Stimulated activated CD4-positive, alpha-beta T cell treated with anti-CD3 and anti-CD28 coated beads, Interleukin-12 subunit alpha, Interleukin-12 subunit beta, amount 100 ng/mL, for 4 hours (primary cell): ENCODE measurements around the gene CCDC187.

Source experiments
- DNase-seq: peaks from one replicate; pipeline ENCODE4 v3.0.0-alpha.2; 2020

CCDC187 gene

DNA sequence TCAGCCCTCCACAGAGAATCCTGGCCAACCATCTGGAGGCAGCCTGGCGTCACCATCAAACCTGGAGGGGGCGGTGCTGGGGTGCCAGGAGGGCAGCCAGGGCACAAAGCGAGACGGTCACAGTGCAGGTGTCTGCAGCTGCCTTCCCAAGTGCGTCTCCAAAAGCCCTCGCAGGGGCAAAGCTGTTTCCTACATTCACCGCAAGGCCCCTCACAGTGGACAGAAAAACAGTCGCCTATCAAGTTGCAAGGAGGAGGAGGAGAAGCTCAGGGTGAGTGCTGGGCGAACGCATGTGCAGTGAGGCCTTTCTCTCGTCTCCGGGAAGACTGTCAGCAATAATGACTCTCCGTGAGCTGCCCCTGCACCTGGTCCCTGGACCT is 81.0 kb downstream of the CCDC187 start:
- DNase-seq = no peak

DNA sequence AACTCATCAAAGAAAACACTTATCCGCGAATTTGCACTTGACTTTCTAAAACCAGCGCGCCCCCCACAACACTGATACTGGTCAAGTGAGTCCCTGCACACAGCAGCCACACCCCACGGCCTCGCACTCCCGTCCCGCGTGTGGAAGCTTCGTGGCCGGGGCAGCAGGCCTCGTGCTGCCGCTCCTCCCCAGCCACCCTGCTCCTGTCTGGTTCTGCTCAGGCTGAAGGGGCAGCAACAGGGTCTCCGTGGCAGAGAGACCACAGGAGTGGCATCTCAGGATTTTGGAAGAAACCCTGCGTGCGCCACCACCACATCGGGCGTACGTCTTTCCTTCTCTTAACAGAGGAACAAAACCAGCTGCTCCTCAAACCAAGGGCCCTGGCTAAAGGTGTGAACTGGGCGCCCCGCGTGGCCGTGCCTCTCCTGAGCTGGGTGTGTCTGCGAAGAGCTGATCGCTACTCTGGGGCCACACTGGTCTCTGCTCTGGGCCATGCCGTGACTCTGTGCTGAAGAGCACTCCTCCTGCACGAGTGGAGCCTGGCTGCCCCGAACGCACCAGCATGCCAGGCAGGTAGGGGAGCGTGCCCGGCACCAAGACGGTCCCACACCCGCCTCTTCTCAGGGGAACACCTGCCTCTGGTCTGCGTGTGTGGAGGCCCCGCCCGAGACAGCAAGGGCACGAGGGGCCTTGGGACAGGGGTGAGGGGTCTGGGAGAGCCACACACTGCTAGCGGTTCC is 81.6 kb downstream of the CCDC187 start:
- no peak for DNase-seq

DNA sequence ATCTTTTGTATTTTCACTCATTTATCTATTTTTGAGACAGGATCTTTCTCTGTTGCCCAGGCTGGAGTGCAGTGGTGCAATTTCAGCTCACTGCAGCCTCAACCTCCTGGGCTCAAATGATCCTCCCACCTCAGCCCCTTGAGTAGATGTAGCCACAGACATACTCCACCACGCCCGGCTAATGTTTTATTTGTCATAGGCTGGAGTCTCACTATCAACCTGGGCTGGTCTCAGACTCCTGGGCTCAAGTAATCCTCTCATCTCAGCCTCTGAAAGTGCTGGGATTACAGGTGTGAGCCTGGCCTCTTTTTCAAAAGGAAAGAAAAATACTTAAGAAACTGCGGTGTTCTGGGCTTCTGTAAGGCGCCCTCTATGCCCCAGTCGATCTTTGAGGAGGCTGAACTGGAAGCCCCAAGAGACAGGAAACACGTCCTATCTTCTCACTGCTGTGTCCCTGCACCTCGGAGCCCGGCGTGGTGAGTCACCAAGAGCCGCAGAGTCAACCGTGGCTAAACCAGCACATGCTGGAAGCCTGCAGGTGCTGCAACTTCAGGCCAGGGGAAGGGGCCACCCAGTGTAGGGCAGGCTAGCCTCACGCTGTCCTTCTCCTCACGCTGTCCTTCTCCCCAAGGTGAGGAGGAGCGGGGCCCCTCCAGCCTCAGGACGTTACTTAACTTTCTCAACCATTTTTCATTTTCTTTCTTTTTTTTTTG is 83.7 kb downstream of the CCDC187 start:
- DNase-seq = no peak

DNA sequence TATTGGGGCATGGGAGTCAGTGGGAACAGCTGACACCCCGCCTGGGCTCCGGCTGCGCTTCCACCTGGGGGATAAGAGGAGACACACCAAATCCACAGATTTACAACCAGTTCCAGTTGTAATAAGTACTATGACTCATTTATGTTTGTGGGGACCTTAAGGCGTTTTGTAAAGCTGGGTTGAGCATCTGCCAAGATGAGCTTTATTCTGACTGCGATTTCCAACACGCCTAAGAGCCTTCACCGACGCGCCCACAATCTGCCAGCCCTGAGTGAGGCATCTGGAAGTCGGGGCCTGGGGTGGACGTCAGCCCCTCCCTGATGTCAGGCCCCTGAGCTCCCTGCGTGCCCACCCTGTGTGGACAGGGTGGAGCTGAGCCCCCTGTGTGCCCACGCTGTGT is 84.6 kb downstream of the CCDC187 start:
- no peak for DNase-seq

DNA sequence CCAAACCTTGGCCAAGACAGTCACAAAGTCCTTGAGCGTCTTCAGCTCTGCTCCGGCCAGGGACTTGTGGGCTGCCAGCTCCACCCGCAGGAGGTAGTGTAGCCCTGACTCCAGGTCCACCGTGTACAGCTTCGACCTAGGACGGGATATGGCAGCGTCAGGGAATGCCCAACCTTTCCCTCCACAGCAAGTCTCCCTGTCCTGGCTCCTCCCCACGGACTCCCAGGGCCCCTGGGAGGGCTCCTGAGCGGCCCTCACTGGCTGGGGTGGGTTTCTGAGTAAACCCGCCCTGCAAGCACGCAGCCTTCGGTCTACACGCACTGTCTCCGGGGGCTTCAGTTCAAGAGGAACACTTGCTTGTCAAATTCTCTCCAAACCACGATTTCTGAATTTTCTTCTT is 85.2 kb downstream of the CCDC187 start:
- DNase-seq = no peak

DNA sequence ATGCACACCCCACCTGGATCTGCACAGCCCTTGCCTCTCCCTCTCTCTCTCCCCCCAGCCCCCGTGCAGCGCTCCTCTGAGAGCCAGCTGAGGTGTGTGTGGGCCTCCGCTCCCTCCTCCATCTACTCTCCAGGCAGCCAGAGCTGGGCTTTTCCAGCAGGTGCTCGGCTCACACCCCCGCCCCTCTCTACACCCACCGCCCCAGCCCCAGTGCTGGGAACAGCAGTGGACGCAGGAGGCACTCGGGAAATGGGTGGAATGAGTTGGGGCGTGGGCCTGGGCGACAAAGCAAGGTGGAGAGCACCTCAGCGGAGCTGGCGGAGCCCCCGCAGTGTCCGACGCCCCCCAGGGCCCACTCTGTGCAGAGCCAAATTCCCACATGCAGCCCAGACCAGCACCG is 85.6 kb downstream of the CCDC187 start:
- no peak for DNase-seq

DNA sequence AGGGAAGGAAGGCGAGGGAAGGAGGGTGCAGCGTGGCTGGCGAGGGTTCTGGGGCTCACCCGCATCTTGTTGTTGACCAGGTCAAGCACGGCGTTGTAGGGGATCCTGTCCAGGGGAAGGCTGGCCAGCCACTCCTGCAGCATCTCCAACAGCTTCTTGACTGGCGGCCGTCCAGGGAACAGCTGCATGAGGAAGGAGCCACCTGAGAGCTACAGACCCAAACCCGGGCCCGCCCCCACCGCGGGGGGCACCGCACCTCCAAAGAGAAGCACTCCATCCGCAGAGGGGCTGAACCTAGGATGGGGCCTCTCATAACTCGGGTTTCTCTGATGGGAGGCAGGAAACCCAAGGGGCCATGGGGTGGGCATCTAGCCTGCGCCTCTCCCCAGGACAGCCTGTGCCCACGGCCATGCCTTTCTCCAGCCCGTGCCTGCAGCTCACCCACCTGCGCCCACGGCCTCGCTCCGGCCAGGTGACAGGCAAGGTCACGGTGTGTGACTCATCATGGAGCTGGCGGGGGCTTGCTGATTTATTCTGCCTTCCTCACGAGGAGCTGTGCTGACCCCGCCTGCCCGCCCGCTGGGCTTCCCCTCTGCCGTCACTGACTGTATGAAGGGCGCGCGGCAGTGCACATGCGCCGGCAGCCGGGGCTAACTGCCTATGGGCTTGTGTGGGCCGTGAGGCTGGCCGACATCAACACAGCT is 87.2 kb downstream of the CCDC187 start:
- DNase-seq = no peak

DNA sequence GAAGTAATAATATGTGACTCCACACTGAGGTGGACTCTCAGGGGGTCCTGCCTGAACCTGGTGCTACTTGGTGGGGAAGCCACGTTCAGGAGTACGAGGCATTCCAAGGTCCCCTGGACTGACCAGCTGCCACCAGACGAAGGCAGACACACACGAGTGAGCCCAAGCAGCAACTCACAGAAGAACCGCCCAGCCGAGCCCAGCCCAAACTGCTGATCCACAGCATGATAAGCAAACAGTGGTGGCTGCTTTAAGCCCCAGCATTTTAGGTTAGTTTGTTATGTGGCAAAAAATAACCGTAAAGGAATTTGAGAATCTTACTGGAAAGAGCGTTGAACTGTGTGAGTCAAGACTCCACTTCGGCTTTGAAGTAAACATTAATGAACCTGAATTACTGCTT is 90.2 kb downstream of the CCDC187 start:
- no peak for DNase-seq

DNA sequence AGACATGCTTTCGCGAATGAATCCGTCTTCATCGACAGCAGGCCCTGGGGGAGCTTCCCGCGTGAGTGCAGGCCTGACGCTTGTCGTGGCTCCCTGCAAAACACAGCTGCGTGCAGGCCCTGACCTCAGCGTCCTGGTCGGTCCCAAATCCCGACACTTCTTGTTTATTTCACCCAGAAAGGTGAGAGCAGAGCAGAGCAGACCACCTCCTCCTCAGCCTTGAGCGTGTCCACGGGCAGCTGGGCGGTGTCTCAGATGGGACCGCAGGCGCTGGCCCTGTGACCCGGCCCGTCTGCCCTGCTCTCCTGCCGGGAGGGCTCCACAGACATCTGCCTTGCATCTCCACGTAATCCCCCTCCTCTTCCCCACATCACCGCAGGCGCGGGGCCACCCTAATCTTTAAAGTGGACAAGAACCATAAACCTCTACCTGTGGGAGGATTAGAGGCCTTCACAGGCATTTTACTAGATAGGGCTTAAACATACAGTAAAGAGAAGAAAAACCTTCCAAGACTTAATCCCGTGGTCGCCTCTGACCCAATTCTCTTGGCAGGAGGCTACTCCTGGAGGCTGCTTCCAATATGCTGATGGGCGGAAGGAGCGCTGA is 91.4 kb downstream of the CCDC187 start:
- no peak for DNase-seq

DNA sequence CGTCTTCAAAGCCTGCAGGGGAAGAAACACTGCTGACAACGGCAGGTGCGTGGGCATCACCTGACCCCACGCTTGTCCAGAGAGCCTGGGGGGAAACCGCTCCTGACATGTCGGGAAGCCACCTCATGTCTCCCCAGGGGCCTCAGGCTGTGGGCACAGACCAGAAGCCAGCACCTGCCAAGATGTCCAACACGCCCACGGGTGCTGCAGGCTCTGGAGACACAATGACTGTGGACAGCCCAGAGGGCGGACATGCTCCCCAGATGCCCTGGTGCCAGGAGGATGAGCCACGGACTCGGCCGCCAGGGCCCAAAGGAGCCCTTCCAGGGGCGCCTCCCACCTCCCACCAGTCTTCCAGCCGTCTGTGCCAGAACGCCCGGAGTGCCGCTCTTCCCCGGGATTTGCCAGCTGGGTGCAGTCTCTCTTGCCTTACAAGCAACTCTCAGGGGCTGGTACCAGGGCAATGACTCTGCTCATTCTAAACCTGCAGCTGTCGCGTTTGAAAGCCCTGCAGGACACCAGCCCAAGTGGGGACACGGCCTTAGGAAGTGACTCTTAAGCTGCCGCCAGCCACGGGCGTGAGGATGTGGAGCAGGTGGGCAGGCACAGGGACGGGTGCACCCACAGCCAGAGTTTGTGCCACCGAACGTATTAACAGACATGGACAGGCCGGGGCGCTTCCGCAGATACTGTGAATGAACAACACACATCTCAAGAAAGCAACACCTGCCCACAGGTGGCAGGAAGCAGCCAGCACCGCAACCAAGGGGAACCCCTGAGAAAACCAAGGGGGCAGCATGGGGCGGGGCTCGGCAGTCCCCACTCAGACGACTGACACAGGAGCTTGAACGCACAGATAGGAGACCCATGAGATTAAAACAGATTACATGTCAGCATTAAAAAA is 92.2 kb downstream of the CCDC187 start:
- no peak for DNase-seq

DNA sequence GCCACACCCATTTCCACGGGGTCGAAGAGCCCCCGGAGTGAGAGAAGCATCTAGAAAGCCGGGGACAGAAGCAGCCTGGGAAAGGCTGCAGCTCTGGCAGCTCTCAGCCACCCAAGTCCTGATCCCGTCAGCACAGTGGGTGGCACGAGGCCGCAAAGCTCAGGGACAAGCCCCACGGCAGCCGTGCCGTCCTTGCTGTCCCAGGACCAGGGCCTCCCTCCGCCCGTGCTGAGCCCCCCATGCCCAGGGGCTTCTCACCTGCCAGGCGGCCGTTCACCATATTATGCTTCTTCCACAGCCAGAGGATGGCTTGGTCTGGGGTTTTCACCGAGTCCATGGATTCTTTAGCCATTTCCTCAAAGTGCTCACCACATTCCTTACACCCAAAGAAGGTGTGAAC is 92.9 kb downstream of the CCDC187 start:
- no peak for DNase-seq

DNA sequence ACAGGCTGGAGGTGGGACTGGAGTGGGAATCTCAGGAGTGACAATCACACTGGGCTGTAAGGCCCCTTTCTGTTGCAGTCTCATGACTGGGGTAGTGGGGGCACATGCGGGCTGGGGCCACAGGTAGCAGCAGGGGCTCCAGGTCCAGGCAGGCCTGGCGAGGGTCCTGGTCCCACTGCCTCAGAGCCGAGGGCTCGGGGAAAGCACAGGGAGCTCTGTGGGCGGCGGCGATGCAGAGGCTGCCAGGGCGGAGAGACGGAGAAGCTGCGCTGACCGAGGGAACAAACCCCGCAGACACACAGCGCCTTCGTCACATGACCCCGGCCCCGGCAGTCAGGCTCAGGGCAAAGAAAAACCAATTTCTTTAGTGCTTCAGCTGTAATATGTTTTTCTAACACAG is 93.6 kb downstream of the CCDC187 start:
- no peak for DNase-seq

DNA sequence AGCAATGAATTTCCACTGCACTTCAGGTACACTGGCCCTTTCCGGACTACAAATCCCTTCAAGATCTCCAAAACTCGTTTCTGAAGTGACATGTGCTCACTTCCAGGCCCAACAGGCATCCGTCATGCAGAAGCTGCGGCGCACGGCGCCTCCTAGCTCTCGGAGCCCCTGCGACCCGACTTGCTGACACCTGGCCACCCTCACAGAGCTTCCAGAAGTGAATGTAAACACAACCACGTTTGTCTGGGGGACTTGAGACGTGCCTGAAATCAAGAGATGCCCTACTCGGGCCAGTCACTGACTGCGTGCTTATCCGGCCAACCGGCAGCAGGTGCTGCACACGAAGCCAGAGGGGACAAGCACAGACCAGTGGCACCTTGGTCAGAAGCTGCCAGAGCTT is 94.1 kb downstream of the CCDC187 start:
- DNase-seq = no peak

DNA sequence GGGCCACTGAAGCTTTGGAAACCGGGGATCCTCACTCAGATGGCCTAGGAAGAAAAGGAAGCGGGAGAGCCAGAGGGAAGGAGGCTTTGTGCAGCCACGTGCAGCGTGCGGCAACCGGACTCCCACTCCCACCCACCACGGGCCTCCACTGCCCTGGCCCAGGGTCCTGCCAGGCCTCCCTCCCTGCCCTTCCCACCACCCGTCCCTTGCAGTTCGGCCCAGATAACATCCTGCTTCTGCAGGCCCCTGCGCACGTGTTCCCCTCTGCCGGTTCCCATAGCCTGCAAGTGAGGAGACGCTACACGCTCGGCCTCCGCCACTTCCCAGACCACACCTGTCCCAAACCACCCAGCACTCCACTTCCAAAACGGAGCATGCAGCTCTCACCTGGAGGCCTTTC is 94.7 kb downstream of the CCDC187 start:
- no peak for DNase-seq

DNA sequence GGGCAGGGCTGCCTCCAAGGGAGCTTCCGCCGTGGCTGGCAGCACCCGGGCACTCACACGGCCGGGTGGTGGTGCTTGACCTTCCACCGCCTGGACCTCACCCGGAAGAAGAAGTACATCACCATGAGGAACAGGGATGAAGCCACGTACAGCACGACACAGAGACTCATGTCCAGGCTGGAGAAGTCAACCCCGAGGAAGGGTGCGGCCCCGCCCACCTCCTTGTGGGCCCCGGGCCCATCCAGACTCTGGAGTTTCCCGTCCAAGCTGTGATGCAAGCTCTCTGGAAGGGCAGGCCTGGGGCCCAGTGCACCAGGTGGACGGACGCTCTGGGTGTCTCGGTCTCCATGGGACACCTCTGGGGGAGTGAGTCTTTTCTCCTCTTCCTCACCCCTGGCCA is 95.2 kb downstream of the CCDC187 start:
- DNase-seq = no peak

DNA sequence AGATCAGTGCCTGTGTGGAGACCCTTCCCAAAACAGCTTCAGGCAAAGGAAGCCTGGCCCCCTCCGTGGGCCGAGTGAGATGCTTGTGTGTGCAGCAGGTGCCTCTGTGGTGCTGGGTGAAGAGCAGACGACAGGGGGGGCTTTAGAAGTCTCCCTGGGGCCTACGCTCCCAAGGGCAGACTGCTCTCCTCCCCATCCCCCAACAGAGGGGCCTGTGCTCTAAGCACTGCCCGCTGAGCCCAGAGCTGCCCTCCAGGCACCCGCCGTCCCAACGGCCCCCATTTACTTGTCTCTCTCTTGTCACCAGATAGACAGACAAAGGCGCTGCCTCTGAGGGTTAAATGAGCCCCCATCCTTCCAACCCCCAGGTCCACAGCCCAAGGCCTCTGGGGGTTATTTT is 96.3 kb downstream of the CCDC187 start:
- no peak for DNase-seq

DNA sequence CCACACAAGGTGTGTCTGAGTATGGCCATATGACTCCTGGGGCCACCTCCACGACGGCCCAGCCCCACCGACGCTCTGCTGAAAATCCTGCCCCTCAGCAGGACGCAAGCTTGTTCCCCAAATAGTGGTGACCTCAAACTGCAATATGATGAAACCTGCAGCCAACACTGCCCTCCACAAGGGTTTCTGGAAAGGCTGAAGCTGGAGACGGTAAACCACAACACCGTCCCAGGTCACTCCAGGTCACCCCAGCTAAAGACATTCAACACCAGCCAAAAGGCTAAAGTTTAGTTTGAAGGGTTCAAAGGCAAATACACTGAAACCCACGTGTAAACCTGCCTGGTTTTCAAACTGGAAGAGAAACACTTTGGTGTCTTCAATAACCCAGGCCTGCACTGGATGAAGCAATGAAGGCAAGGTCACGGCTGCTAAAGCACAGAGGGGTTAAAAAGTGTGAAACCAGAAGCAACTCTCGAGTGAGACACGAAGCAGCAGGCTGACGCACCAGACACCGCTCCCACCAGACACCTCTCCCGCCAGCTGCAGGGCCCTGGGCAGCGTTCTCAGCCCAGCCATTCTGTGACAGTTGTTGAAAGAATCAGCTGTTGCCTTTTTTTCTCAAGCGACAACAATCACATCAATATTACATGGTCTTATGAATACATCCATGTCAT is 97.2 kb downstream of the CCDC187 start:
- no peak for DNase-seq

DNA sequence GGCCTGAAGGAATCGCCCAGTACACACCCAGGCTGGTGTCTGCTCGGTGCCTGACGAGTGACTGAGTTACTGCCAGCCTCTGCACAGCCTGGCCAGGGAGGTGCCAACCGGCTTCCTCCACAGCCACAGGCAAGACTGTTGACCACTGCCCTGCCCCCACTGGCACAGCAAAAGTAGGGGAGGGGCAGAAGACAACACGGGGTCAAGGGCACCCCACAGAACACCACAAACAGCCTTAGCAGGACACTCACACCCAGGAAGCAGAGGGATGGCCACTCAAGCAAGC is 98.2 kb downstream of the CCDC187 start:
- DNase-seq = no peak

DNA sequence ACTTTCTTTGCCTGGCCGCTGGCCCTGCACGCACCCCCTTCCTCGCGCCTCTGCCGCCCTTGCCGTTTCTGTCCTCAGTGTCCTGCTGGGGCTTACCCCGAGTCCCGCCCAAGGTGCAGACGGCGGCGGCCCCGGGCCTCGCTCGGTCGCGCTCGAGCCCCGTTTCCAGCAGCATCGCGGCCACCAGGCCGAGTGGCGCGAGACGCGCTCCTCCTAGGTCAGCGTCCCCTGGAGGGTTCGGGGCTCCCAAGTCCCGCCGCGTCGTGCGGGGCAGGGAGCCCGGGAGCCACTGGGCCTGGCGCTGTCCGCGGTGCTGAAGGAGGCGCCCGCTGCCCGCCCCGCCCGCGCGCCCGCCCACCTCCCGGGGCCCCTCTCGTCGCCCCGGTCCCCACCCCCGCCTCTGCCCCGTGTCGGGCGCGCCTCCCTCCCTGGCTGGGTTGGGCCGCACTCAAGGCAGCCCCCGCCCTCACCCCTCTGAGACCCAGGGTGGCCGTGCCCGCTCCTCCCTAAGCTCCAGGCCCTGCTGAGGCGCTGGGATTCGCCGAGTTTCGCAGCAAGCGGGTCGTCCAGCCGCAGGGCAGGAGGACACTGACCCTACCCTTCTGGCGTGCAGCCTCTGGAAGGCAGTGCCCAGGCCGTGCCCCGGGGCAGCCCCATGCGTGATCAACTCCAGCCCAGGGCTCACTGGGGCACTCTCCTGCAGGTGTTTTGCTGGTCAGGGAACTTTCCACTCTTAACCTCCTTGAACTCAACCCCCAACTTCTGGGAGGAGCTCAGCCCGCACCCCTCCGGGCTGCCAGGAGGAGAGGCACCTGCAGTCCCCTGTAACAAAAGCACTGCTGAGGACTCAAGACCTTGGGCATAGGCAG is 98.8 kb downstream of the CCDC187 start, which contains the start of gene LHX3:
Gene LHX3, minus strand, starts transcription at position 291 of the 869 bp plus-strand sequence. Its CDS starts 116 bp downstream, at position 175.
- peak; percentile 24 for DNase-seq

DNA sequence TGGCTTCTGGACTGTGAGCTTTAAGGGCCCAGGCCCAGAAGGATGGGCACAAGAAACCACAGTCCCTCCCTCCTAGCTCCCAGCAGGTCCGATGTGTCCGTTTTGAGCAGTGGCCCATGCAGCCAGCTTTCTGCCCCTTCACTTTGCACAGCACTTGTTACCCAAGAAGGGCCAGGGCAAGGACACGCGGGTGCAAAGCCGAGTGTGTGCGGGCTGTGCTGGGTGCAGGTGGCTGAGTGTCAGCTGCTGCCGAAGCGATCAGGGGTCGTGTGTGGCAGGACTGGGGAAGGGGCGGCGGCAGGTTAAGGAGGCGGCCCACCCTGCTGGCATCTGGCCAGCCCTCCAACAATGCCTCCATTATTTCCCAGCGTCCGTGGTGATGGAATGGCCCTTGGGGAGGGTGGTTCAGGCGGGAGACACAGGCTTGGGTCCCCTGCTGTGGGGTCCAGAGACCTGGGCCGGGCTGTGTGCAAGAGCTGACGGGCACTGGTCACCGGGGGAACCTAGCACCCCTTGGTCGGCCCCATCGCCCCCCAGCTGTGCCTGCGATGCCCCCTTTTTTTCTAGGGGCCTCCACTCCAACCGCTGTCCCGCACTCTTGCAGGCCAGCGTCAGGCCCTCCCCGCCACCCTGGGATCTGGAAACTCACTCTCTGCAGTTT is 99.6 kb downstream of the CCDC187 start:
- no peak for DNase-seq
